ENCODE results near the gene ITPR1. TPM values are rescaled to one million over a fixed set of nuclear protein-coding genes. Genes with fewer than 3 reads are reported as not detected.

Gene ITPR1
- polyA plus RNA-seq, 1 experiment: 1.4 TPM

DNA sequence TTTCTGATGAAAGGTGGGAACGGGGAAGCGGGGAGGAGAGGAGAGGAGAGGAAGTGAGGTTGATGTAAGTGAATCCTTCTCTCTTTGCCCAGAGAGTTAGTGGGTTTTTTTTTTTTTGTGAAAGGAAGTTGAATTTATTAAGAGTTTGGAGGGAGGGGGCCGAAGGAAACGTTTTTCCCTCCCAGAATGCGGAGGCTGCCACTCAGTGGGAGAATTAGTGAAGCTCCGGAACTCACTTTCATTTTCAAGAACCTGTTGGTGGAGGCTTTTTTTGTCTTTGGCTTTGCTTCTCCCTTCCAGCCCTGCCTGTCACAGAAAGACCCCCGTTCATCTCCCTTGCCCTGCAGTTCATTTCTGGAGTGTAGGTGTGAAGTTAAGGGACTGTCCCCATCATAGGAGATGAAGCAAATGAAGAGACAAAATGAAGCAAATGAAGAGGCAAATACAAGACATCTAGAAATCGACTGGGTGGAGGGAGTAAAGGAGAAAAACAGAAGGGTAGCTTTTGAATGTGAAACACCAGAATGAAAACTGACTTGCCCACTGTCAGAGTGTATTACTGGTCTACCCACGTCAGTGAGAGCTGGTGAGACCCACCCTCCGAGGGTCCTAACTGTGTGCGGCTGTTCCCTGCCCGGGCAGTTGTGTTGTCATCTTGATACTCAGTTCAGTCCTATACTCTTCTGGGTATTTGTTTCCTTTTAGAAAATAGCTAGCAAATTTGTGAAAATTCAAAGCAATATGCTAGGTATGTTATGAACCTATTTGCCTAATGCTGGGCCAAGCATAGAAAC, 91.5 kb downstream of the ITPR1 start:
- no peak overlapping the region for H3K4me3 ChIP-seq (ENCODE audit: low read depth, low read length)

DNA sequence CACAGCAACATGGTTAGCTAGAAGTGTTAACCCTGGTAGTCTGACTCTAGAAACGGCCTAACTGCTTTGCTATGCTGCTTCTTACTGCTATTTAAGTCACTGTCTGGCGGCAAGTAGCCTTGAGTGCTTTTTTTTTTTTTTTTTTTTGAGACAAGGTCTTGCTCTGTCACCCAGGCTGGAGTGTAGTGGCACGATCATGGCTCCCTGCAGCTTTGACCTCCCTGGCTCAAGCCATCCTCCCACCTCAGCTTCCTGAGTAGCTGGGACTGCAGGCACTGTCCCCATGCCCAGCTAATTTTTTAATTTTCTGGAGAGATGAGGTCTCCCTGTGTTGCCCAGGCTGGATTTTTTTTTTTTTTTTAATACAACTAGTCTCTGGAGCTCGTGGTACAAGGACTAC, 93.2 kb downstream of the ITPR1 start:
- Histone ChIP-seq H3K36me3 (ENCODE audit: control insufficient read depth, insufficient read depth, low read length) (no peaks in the 10 kb centered on the region), H3K4me3 (ENCODE audit: low read depth, low read length) (no peak overlapping the region), H3K27me3 (ENCODE audit: control insufficient read depth, insufficient read depth, low read length) (no peaks in the 10 kb centered on the region; the same call in 1 of the 2 replicates)
- TF ChIP-seq, protein P1, sequence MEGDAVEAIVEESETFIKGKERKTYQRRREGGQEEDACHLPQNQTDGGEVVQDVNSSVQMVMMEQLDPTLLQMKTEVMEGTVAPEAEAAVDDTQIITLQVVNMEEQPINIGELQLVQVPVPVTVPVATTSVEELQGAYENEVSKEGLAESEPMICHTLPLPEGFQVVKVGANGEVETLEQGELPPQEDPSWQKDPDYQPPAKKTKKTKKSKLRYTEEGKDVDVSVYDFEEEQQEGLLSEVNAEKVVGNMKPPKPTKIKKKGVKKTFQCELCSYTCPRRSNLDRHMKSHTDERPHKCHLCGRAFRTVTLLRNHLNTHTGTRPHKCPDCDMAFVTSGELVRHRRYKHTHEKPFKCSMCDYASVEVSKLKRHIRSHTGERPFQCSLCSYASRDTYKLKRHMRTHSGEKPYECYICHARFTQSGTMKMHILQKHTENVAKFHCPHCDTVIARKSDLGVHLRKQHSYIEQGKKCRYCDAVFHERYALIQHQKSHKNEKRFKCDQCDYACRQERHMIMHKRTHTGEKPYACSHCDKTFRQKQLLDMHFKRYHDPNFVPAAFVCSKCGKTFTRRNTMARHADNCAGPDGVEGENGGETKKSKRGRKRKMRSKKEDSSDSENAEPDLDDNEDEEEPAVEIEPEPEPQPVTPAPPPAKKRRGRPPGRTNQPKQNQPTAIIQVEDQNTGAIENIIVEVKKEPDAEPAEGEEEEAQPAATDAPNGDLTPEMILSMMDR (IDR thresholded peaks at IDR 0.05; ENCODE audit: insufficient read depth, low read depth, low read length): no peak
- DNase-seq (ENCODE audit: low read depth): no peak
- CTCF ChIA-PET: no interaction called here
- POLR2A ChIA-PET: no interaction called here

More for the DNA sequence above, 91.5 kb downstream of the ITPR1 start:
- POLR2A ChIA-PET: interaction anchor here (0.6 kb wide), 1 partner anchor 72 kb away, joined by 3 read pairs; no protein-coding TSS in a partner anchor
- Histone ChIP-seq H3K36me3 (ENCODE audit: control insufficient read depth, insufficient read depth, low read length) (no peaks in the 10 kb centered on the region), H3K27me3 (ENCODE audit: control insufficient read depth, insufficient read depth, low read length) (no peaks in the 10 kb centered on the region; the same call in 1 of the 2 replicates)
- TF ChIP-seq, protein P1 (IDR thresholded peaks at IDR 0.05; ENCODE audit: insufficient read depth, low read depth, low read length): no peak
- DNase-seq (ENCODE audit: low read depth): no peak
- CTCF ChIA-PET: interaction anchor here (1.2 to 1.5 kb wide), 2 partner anchors 16 to 18 kb away, joined by 3 read pairs; no protein-coding TSS in a partner anchor

DNA sequence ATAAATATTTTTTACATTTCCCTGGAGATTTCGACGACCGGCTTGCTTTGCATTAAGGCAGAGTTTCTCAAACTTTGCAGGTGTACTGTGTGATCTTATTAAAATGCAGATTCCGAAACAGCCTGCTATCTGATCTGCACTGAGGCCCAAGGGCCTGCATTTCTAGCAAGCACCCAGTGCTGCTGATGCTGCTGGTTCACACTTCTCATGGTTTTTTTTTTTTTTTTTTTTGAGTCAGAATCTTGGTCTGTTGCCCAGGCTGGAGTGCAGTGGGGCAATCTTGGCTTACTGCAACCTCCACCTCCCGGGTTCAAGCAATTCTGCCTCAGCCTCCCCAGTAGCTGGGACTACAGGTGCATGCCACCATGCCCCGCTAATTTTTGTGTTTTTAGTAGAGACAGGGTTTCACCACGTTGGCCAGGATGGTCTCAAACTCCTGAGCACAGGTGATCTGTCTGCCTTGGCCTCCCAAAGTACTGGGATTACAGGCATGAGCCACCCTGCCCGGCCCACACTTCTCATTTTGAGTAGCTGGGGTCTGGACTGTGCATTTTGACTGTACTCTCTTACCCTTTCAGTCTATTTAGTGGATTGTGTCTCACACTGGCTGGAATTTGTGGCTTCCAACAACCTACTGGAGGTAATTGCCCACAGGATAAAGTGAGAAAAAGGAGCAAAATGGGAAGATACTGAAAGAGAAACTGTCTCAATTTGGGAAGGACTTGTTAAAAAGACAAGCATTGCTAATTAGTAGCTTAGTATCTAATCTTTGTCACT, 94.1 kb downstream of the ITPR1 start:
- ChIA-PET CTCF (no interaction called here), POLR2A (no interaction called here)
- TF ChIP-seq, protein P1 (IDR thresholded peaks at IDR 0.05; ENCODE audit: insufficient read depth, low read depth, low read length): no peak
- no peak overlapping the region for H3K4me3 ChIP-seq (ENCODE audit: low read depth, low read length)
- H3K36me3 ChIP-seq (ENCODE audit: control insufficient read depth, insufficient read depth, low read length): no peaks in the 10 kb centered on the region
- no peak for DNase-seq (ENCODE audit: low read depth)
- H3K27me3 ChIP-seq (ENCODE audit: control insufficient read depth, insufficient read depth, low read length): no peaks in the 10 kb centered on the region; the same call in 1 of the 2 replicates

DNA sequence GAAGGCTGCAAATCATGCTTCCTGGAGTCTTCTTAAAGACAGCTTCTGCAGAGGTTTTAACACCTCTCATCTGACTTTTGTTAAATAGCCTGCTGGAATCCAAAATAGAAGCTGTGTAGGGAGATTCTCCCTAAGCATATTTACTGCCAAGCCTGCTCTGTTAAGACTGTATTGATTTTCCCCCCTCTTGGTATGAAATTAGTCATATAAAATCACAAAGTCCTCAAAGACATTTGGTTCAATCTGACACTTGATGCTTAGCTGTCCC, 94.6 kb downstream of the ITPR1 start:
- no peaks in the 10 kb centered on the region for H3K36me3 ChIP-seq (ENCODE audit: control insufficient read depth, insufficient read depth, low read length)
- H3K4me3 ChIP-seq (ENCODE audit: low read depth, low read length): no peak overlapping the region
- DNase-seq (ENCODE audit: low read depth): no peak
- ChIA-PET POLR2A (no interaction called here), CTCF (interaction anchor here (1.2 kb wide), 1 partner anchor 237 kb away, joined by 3 read pairs; no protein-coding TSS in a partner anchor)
- no peaks in the 10 kb centered on the region; the same call in 1 of the 2 replicates for H3K27me3 ChIP-seq (ENCODE audit: control insufficient read depth, insufficient read depth, low read length)
- TF ChIP-seq, protein P1 (IDR thresholded peaks at IDR 0.05; ENCODE audit: insufficient read depth, low read depth, low read length): no peak

DNA sequence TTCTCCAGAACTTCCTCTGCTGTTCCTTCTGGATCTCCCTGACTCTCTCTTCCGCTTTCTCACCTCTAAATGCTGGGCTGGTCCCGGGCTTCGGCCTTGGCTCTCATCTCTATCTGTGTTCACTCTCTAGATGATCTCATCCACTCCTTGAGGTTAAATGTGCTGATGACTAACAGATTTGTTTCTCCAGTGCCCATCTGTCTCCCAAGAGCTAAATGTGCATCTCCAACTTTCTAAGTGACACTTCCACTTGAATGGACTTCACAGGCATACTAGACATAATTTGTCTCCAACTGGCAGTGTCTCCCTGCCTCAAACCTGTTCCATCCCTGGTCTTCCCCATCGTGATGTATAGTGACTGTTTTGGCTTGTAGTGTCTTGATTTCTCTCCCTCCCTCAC, 95.3 kb downstream of the ITPR1 start:
- TF ChIP-seq, protein P1 (IDR thresholded peaks at IDR 0.05; ENCODE audit: insufficient read depth, low read depth, low read length): no peak
- no peak overlapping the region for H3K4me3 ChIP-seq (ENCODE audit: low read depth, low read length)
- CTCF ChIA-PET: interaction anchor here (0.6 to 1.2 kb wide), 3 partner anchors 13 to 237 kb away, joined by 3 read pairs; no protein-coding TSS in a partner anchor
- no peak for DNase-seq (ENCODE audit: low read depth)
- H3K36me3 ChIP-seq (ENCODE audit: control insufficient read depth, insufficient read depth, low read length): no peaks in the 10 kb centered on the region
- H3K27me3 ChIP-seq (ENCODE audit: control insufficient read depth, insufficient read depth, low read length): no peaks in the 10 kb centered on the region; the same call in 1 of the 2 replicates
- POLR2A ChIA-PET: no interaction called here
